NCI-H2227 treated with DMSO at 0.1 percent for 48 hours (cell line): ENCODE measurements around the gene GNAI3.
A peak's percentile ranks its signal among the peaks of the same experiment; 100 is the strongest.

Experiments used
- DNase-seq: peaks from one replicate; lab custom pipeline; 2025; lab: John Stamatoyannopoulos, UW

Gene GNAI3

DNA sequence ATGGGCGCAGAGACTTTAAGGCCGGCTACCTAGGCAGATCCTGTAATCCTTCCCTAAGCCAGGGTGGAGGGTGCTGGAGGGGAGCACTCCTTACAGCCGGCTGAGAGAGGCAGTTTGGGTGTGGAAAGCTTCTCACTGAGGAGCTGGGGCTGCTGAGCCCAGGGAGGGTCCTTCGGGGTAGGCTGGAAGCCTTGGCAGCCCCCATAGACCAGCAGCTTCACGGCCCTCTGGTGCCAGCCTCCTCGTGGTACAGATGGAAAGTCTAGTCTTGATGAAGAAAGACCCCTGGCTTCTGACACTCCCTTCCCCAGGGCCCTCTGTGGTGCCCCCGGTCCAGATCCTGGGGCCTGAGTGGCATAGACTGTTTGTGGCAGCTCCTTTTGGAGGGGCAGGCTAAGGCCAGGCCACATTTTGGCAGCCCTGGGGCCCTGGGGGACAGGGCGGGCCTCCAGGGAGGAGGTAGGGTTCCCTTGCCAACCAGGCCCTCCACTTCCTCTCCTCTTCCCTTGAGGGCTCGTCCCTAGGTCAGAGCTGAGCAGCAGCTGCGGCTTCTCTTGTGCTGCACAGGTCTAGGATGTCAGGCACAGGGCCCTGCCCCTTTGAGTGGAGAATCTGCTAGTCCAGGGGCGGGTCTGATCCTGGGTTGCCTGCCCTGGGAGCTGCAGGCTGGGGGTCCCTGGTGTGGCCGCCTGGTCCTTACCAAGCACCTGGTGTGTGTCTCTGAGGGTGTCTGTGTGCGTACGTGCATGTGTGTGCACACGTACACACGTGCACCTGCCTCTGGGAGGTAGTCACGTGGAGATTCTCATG is 76.0 kb downstream of the GNAI3 start:
- no peak for DNase-seq

DNA sequence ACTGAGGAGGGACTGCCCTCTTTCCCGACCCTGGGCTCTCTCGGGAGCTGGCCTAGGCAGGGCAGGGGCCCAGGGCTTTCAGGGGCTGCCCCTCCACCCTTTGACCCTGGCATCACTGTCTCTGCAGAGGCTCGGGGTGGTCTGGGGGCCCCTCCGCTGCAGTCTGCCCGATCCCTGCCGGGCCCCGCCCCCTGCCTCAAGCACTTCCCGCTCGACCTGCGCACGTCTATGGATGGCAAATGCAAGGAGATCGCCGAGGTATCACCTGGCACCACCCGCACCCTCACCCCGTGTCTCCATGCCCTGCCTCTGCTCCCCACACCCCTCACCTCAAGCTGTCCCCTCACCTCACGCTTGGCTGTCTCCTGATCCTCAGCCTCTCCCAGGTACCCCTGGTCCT is 76.8 kb downstream of the GNAI3 start:
- no peak for DNase-seq

DNA sequence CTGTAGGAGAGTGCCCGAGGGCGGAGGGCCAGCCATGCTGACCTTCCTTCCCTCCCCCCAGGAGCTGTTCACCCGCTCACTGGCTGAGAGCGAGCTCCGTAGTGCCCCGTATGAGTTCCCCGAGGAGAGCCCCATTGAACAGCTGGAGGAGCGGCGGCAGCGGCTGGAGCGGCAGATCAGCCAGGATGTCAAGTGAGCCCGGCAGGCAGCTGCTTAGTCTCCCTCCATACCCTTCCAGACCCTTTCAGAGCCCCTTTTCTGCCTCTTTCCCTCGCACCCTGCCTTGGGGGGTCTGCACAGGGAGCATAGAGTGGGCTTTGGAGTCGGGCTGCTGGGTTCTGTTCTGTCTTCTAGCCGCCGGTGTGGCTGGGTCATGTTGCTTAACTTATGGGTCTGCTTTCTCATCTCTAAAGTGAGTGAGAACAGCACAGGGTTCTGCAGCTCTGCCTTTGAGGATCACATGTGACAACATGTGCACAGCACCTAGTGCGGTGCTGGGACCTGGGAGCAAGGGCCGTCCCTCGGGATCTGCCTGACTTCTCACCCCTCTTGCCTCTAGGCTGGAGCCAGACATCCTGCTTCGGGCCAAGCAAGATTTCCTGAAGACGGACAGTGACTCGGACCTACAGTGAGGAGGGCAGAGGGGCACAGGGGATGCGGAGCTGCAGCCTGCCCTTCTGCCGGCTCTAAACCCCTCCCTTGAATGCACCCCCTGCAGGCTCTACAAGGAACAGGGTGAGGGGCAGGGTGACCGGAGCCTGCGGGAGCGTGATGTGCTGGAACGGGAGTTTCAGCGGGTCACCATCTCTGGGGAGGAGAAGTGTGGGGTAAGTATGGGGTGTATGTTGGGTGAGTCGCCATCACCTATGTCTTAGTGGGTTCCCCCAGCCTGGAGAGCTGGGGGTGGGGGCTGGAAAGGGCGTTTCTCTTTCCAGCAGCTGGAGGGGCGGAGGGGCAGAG is 77.5 kb downstream of the GNAI3 start:
- DNase-seq, result no peak

DNA sequence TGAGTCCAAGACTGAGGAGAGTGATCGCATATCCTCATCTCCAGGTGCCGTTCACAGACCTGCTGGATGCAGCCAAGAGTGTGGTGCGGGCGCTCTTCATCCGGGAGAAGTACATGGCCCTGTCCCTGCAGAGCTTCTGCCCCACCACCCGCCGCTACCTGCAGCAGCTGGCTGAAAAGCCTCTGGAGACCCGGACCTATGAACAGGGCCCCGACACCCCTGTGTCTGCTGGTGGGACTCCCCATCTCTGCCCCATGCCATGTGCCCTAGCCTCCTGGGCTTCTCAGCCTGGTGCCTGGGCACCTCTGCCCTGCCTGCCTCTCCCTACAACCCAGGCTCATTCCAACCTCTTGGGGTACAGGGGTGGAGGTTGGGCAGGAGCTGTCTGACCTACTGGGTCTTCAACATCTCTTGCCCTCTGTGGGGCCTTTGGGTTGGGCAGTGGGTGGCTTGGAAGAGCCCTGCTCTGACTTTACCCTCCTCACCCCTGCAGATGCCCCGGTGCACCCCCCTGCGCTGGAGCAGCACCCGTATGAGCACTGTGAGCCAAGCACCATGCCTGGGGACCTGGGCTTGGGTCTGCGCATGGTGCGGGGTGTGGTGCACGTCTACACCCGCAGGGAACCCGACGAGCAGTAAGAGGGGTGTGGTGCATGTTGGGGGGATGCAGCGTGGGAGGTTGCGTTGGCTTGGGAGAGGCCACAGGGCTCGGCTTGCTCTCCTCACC is 78.4 kb downstream of the GNAI3 start:
- DNase-seq, result no peak

DNA sequence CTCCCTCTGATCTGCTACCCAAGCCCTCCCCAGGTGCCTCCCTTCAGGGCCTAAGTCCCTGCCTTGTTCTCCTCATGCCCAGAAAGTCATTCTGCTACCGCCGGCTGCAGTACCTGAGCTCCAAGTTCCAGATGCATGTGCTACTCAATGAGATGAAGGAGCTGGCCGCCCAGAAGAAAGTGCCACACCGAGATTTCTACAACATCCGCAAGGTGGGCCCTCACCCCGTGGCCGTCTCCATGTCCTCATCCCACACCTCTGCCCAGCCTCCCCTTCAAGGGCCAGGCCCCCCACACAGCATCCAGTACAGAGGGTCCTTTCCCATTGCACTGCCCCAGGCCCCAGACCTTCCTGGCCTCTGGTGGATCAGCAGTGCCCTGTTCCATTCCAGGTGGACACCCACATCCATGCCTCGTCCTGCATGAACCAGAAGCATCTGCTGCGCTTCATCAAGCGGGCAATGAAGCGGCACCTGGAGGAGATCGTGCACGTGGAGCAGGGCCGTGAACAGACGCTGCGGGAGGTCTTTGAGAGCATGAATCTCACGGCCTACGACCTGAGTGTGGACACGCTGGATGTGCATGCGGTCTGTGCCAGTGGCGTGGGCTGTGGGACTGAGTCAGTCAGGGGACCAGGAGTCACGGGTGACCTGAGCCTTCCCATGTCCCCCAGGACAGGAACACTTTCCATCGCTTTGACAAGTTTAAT is 79.4 kb downstream of the GNAI3 start:
- DNase-seq, result no peak

DNA sequence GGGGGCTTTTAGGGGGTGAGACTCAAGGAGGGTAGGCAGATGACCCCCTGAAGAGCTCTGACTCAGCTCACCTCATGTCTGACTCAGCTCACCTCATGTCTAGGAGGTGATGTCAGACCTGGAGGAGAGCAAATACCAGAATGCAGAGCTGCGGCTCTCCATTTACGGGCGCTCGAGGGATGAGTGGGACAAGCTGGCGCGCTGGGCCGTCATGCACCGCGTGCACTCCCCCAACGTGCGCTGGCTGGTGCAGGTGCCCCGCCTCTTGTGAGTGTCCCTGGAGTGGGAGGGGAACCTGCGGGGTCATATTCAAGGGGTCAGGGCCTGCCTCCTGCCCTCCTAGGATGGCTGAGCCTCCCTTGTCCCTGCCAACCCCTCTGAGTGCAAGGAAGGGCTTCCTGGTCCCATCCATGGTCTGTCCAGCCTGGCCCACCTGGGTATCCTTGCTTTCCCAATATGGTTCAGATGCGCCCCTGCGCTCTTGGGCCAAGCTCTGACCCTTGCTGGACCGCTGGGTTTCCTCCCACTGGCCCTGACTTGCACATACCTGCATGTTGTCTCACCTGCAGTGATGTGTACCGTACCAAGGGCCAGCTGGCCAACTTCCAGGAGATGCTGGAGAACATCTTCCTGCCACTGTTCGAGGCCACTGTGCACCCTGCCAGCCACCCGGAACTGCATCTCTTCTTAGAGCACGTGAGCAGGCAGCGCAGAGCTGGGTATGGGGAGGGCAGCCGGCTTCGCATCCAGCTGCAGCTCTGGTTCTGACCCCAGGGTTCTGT is 80.3 kb downstream of the GNAI3 start:
- no peak for DNase-seq

DNA sequence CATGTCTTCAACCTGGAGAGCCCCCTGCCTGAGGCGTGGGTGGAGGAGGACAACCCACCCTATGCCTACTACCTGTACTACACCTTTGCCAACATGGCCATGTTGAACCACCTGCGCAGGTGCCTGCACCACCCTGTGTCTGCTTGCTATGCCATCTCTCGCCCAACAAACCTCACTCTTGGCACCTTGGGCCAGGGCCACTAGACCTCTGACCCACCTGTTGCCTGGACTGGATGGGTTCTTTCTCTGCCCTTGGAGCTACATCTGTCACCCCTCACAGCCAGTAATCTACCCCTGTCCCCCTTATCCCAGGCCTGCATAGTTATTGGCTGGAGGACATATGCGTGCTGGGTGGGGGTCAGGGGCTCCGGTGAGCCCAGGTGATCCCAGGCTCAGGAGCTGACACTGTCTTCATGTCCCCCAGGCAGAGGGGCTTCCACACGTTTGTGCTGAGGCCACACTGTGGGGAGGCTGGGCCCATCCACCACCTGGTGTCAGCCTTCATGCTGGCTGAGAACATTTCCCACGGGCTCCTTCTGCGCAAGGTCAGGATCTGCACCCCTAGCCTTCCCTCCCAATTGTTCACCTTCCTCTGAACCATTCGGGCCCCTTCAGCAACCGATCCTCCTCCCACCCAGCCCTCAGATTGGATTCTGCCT is 81.1 kb downstream of the GNAI3 start:
- no peak for DNase-seq

DNA sequence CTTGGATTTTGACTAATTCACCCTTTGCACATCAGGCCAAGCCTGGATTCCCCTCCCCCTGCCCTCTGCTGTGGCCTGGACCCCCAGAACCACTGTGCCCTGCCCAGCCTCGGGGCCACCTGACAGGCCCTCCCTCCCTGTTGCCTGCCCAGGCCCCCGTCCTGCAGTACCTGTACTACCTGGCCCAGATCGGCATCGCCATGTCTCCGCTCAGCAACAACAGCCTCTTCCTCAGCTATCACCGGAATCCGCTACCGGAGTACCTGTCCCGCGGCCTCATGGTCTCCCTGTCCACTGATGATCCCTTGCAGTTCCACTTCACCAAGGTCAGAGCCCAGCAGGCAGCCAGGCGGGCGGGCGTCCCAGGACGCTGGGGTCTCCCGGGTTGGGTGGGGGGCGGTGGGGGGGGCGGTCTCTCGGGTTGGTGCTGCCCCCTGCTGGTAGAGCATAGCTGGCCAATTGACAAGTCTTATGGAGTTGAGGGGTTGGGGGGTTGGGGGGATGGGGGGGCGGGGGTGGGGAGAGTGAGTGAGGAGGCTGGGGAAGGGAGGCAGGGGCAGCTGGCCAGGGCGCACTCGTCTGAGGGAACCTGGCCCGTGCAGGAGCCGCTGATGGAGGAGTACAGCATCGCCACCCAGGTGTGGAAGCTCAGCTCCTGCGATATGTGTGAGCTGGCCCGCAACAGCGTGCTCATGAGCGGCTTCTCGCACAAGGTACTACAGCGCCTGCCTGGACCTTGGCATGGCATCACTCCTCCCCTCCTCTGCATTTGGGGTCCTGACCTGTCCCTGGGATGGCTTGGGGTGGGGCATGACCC is 81.9 kb downstream of the GNAI3 start:
- no peak for DNase-seq

DNA sequence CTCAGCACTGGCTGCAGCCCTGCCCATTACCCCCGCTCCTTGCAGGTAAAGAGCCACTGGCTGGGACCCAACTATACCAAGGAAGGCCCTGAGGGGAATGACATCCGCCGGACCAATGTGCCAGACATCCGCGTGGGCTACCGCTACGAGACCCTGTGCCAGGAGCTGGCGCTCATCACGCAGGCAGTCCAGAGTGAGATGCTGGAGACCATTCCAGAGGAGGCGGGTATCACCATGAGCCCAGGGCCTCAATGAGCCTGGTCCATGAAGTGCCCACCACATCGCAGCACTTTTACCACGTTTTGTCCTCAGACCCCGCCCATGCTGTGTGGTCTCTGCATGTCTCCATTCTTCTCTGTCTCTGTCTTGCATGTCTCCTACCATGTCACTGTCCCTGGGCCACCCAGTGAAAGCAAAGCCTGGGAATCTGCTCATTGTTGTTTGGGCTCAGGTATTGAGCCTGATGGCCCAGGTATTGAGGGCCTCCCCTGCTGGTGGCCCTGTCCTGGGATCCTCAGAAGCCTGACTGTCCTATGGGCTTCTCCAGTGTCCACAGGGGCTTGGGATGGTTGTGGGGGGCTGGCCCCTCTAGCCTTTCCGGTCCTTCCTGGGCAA is 82.6 kb downstream of the GNAI3 start:
- DNase-seq, result no peak

DNA sequence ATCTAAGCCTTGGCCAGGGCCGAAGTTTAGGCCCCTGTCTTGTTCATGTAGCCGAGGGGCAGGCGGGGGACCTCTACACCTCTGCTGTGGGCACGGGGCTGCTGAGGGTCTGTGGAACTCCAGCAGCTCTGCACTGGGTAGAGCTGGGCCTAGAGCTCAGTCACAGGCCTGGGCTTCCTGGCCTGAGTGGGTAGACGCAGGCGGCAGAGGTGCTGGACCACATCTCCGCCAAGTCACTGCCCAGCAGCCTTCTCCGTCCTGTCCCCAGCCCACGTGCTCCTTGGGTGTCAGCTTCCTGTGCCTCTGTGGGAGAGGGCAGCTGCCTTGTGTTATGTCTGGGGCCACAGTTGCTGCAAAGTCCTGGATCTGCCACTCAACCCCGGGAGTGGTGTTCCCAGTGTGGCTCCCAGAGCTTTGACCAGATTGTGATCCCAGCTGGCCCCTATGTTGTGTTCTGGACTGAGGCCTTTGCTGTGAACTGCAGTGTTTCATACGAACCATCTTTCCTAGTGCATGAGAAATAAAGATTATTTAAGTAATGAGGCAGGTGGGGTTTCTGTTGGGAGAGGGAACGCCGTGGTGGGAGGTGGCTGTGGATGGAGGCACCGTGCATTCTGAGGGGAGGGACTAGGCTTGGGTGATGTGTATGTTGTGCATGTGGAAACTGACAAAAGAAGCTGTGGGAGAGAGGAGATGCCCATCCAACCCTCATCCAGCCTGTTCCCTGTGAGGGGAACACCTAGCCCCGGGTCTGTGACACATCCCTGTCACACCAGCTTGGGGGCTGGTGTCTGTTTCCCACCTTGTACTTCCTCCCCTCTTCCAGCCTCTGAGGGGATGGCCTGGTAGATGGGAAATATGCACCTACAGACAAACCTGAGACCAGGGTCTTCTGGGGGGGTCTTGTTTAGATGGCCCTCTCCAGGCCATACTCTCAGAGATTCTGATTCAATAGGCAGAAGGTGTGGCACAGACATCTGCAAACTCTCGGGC is 83.4 kb downstream of the GNAI3 start:
- DNase-seq, result no peak

DNA sequence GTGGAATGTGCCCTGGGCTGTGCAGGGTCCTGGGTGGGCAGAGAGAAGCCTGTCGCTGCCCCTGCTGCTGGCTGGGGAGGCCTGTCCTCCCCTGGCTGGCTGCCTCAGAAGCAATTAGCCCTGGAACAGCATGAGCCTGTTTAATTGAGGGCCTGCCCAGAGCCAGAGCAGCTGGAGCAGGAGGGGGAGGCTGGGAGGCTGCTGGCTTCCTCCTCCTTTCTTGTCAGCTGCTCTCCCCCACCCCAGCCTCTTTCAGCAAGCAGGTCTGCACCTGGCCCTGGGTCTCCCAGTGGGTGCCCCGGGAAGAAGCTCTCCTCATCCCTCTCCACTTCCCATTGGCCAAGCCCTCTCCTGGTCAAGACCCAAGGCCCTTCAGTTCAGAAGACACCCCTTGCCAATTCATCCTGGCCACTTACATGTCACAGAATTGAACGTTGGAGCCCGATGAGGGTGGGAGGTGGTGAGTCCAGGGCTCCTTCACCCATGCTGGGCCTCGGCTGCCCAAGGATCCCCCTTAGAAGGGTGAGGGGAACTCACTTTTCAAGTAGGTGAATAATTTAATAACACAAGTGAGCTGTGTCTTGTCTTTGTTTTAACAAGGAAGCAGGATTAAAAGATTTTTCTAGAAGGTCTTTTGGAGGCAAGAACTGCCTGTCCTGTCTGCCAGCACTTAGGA is 84.4 kb downstream of the GNAI3 start:
- peak; percentile 70 for DNase-seq

DNA sequence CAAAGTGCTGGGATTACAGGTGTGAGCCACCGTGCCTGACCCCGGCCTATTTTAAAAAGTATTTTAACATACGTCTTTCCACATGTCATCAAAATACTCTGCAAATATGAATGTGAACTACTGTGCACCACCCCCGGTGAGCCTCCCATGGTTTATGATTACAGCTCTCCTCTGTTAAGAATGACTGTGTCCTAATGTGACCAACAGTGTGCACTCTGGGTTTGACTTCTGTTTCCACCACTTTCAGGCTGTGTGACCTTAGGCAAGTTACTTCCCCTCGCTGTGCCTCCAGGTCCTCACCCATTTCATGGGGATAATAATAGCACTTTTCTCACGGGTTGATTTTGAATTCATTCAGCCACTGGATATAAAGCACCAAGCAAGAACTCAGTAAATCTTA is 85.9 kb downstream of the GNAI3 start:
- no peak for DNase-seq

DNA sequence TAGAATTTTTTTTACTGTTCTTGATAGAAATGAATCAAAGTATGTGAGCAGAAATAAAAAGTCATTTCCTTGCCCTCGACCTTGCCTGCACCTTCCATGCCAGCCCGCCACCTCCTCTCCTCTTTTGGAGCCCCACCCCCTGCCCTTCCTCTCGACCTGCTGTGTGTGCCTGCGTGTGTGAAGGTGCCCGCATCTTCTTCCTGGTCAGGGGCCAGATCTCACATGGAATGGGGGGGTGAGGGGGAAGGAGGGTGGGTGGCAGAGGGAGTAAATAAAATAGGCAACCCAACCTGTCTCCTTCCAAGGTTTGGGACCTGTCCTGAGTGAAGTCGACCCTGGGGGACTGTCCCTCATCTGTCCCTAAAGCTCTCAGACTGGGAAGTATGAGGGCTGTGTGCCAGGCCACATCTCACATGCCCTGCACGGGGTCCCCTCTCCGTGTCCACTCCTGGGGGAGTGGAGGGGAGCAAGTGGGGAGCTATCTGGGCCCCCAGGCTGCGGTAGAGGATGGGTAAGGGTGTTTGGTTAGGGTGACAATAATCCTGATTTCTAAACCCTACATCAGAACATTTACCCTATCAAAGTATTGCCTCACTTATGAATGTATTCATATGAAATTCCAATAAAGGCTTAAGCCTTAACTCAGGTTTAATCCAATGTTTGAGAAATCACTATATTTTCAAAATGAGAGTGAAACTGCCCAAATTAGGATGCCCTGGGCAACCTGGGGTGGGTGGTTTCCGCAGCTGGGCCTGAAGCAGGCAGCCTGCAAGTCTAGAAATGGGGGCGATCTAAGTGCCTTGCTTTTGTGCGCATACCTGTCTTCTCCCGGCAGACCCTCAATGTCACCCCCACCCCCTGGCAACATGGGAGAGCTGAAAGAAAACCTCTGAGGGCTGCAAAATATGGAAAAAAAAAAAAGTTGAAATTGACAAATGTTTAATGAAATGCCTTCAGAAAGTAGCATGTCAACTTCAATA is 86.6 kb downstream of the GNAI3 start:
- DNase-seq, result no peak

DNA sequence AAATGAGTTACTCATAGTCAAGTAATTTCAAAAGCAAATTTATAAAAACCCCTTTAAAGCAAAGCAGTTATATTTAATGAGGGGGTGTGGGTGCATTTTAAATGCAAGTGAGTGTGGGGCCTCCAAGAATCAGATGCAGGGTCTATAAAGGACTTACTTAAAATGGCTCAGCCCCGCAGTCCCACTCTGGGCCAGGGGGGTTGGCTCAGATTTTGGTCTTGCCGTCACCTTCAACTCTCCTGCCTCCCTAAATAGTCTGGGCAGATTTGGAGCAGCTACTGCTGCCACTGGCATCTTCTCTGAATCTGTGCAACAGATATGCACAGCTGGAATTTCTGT is 87.4 kb downstream of the GNAI3 start:
- DNase-seq, result no peak

DNA sequence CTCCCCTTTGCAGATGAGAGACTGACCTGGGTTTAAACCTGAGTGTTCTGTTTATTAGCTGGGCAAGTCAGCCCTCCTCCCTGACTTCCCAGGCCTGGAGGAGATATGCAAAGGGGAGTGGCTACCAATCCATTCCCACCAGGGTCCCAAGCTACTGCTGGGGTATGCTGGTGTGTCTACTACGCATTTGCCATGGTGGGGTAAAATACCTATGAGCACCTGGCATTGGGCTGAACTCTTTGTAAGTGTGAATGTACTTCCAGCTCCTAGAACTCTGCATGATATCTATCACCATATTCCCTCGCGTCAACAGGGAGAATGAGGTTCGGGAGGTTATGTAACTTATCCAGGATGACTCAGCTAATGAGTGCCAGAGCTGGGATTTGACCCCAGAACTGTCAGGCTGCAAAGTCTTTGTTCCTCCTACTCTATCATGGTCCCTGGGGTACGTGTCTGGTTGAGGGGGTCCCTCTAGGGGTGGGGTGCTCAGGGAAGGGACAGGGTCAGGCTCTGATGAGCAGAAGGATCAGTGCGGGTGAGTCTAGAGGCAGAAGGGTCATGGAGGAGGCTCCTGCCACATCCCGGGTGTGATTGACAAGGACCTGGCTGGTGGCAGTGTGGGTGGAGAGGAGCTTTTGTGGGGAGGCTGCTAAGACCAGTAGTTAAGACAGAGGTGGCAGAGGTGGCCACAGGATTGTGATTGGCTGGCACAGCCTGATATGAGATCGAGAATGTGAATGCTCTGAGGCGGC is 88.0 kb downstream of the GNAI3 start:
- DNase-seq, result peak; percentile 60
